Stimulated activated naive B cell treated with anti-CD40 and anti-IgM and Interleukin-4, amounts not matched to agents 10 μg/mL and 1 μg/mL and 100 μg/mL, for 72 hours (primary cell): ENCODE results near the gene ANKS1B.

ENCODE experiments used
- ATAC-seq, 2 donors: fragments of 150-1000 bp; cut with Tn5 transposase; replicated peaks; 2 replicates each; pipeline ENCODE4 v1.10.0; 2021; ENCODE audit warnings: moderate library complexity in 1 of 2
- DNase-seq: peaks from one replicate; pipeline ENCODE4 v3.0.0; 2021
- H3K27ac Mint-ChIP-seq: one replicate; pipeline ENCODE4 v1.8.0; 2022; ENCODE audit warnings: mild to moderate bottlenecking, mixed read lengths
- H3K27me3 Mint-ChIP-seq, 2 donors: one replicate each; pipeline ENCODE4 v1.8.0; 2022; ENCODE audit warnings: mixed read lengths in 2 of 2
- H3K36me3 Mint-ChIP-seq, 2 donors: one replicate each; pipeline ENCODE4 v1.8.0; 2022; ENCODE audit warnings: mixed read lengths in 2 of 2, mild to moderate bottlenecking in 1 of 2
- H3K4me1 Mint-ChIP-seq, 2 donors: one replicate each; pipeline ENCODE4 v1.8.0; 2022; ENCODE audit warnings: mixed read lengths in 2 of 2, mild to moderate bottlenecking in 1 of 2
- H3K4me3 Mint-ChIP-seq, 2 donors: one replicate each; pipeline ENCODE4 v1.8.0; 2022; ENCODE audit warnings: mild to moderate bottlenecking in 2 of 2, mixed read lengths in 2 of 2, moderate library complexity in 1 of 2
- H3K9me3 Mint-ChIP-seq, 2 donors: one replicate each; pipeline ENCODE4 v1.8.0; 2022; ENCODE audit warnings: mixed read lengths in 2 of 2, mild to moderate bottlenecking in 1 of 2

The ANKS1B gene

DNA sequence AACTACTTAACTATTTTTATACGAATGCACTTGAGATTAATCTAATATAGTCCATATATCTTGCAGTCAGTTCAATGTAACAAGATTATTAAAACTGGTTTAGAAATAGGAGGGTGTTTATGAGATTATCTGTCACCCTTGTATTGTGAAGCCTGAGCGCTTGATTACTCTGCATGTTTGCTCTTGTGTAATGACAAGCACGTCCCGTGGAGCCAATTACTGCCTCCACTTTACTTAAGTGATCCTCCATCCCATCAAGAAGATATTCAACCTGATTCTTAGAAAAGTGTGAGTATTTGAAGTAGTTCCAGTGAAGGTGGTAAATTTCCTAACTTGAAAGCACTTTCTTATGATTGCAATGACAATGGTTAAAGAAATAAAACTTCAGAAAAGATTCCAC is 752.4 kb downstream of the ANKS1B start:
- H3K9me3 Mint-ChIP-seq: peaks cover 0 to 5% of the 10 kb centered on the region in 2 donors
- no peak overlapping the region for H3K4me3 Mint-ChIP-seq
- ATAC-seq (no peak), DNase-seq (no peak)
- H3K36me3 Mint-ChIP-seq: no peaks in the 10 kb centered on the region
- no peaks in the 10 kb centered on the region for H3K27me3 Mint-ChIP-seq
- no peak overlapping the region for H3K27ac Mint-ChIP-seq
- H3K4me1 Mint-ChIP-seq: no peaks in the 10 kb centered on the region

DNA sequence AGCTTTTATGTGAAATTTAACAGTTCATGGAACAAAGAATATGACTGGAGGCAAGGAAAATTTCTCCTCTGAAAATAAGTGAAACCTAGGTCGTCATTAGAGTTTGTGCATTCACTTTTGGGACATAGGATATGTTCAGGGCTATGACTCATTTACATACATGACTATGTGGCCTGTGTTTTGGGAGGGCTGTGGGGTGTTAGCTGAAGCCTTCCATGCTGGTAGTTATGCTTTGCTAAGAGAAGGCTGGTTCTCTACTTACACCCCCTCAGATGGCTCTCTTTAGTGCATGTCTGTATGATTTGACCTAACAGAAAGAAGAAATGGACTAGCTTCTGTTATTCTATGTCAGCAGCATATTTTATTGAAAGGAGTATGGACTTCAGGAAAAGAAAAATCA is 753.7 kb downstream of the ANKS1B start:
- DNase-seq (no peak), ATAC-seq (no peak)
- Mint-ChIP-seq H3K27ac (no peak overlapping the region), H3K4me1 (no peaks in the 10 kb centered on the region), H3K9me3 (no peaks in the 10 kb centered on the region), H3K4me3 (no peak overlapping the region), H3K36me3 (no peaks in the 10 kb centered on the region), H3K27me3 (no peaks in the 10 kb centered on the region)

DNA sequence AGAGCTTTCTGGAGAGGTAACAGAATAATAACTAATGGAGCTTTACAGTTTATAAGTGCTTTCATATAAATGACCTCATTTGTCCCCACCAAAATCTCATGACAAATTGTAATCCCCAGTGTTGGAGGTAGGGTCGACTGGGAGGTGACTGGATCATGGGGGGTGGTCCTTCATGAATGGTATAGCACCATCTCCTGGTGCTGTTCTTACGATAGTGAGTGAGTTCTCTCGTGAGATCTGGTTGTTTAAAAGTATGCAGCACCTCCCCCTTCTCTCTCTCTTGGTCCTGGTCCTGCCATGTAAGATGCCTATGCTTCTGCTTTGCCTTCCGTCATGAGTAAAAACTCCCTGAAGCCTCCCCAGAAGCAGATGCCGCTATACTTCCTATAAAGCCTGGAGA is 760.5 kb downstream of the ANKS1B start:
- H3K4me3 Mint-ChIP-seq: no peak overlapping the region
- no peaks in the 10 kb centered on the region for H3K4me1 Mint-ChIP-seq
- DNase-seq: no peak
- H3K27me3 Mint-ChIP-seq: no peaks in the 10 kb centered on the region
- ATAC-seq: no peak
- H3K36me3 Mint-ChIP-seq: no peaks in the 10 kb centered on the region
- peaks cover 0 to under 1% of the 10 kb centered on the region in 2 donors for H3K9me3 Mint-ChIP-seq
- no peak overlapping the region for H3K27ac Mint-ChIP-seq

DNA sequence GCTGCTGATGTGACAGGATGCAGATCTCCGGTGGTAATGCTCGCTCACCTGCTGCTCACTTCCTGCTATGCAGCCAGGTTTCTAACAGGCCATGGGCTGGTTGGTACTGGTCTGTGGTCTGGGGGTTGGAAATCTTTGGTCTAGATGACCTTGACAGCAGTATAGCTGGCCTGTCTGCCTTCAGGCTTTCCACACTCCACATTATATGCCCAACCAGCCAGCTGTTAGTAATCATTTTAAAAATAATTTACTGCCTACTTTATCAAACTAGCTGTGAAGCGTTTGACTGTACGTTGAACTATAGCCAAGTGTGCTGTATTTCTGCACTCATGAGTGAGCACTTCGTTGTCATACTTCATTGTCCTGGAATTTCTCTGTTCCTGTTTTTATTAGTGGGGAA is 761.2 kb downstream of the ANKS1B start:
- DNase-seq: no peak
- Mint-ChIP-seq H3K9me3 (peaks cover 0 to 2% of the 10 kb centered on the region in 2 donors), H3K36me3 (no peaks in the 10 kb centered on the region), H3K27ac (no peak overlapping the region), H3K4me1 (no peaks in the 10 kb centered on the region), H3K27me3 (no peaks in the 10 kb centered on the region), H3K4me3 (no peak overlapping the region)
- ATAC-seq: no peak

DNA sequence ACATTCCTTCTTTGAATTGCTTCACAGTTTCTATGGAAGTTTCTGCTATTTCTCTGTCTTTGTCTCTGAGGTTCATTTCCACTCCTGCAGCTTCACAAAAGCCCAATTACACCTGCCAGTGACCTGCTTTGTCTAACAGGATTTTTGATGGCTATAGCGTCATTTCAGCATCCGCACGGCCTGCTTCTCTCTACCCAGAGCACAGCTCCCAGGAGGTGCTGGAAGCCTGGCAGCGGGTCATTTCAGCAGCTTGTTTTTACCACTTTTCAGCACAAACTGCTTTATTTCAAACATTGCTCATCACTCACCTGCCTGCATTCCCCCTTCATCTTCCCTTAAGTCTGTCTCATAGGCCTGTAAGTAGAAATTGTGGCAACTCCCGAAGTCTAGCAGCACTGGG is 771.7 kb downstream of the ANKS1B start:
- DNase-seq (no peak), ATAC-seq (no peak)
- H3K4me1 Mint-ChIP-seq: no peaks in the 10 kb centered on the region
- H3K9me3 Mint-ChIP-seq: peaks cover 3 to 13% of the 10 kb centered on the region in 2 donors
- H3K27ac Mint-ChIP-seq: no peak overlapping the region
- H3K36me3 Mint-ChIP-seq: peaks cover 0 to 2% of the 10 kb centered on the region in 2 donors
- no peaks in the 10 kb centered on the region for H3K27me3 Mint-ChIP-seq
- H3K4me3 Mint-ChIP-seq: no peak overlapping the region

DNA sequence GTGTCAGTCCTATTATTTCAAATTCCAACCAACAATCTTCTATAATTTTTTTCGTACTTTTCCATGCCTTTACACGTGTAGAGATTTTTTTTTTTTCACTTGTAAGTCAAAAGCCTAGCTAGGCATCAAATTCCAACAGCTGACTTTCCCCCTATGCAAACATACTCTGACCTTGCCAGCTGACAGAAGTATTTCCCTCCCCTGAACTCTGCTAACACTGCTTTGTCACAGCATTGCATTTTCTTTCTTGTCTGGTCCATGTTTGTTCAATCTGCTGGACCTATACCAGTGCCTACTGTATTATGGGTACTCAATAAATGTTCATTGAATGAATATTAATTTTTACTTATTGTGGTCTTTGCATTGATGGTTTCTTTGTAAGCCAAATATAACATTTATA is 772.5 kb downstream of the ANKS1B start:
- Mint-ChIP-seq H3K27me3 (no peaks in the 10 kb centered on the region), H3K4me3 (no peak overlapping the region), H3K27ac (no peak overlapping the region), H3K4me1 (no peaks in the 10 kb centered on the region), H3K36me3 (peaks cover 0 to 2% of the 10 kb centered on the region in 2 donors), H3K9me3 (peaks cover 3 to 13% of the 10 kb centered on the region in 2 donors)
- DNase-seq (no peak), ATAC-seq (no peak)

DNA sequence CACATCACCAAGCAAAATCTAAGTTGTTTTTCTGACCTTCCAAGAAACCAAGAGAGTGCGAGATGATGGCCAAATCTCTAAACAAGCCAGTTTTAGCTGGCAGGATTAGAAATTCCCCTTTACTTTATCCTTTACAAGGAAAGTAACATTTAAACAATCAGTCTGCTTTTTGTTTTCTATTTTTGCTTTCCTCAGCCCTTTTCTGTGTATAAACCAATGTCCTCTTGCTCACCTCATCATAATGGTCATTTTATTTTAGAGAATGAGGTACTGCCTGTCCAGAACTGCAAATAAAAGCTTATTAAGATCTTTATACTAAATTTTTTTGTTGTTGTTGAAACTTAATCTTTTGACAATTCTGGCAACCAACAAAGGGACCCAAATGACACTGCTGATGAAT is 779.6 kb downstream of the ANKS1B start:
- Mint-ChIP-seq H3K4me1 (no peaks in the 10 kb centered on the region), H3K36me3 (no peaks in the 10 kb centered on the region), H3K27ac (no peak overlapping the region), H3K4me3 (no peak overlapping the region), H3K27me3 (no peaks in the 10 kb centered on the region), H3K9me3 (peaks cover 0 to 6% of the 10 kb centered on the region in 2 donors)
- no peak for DNase-seq
- no peak for ATAC-seq

DNA sequence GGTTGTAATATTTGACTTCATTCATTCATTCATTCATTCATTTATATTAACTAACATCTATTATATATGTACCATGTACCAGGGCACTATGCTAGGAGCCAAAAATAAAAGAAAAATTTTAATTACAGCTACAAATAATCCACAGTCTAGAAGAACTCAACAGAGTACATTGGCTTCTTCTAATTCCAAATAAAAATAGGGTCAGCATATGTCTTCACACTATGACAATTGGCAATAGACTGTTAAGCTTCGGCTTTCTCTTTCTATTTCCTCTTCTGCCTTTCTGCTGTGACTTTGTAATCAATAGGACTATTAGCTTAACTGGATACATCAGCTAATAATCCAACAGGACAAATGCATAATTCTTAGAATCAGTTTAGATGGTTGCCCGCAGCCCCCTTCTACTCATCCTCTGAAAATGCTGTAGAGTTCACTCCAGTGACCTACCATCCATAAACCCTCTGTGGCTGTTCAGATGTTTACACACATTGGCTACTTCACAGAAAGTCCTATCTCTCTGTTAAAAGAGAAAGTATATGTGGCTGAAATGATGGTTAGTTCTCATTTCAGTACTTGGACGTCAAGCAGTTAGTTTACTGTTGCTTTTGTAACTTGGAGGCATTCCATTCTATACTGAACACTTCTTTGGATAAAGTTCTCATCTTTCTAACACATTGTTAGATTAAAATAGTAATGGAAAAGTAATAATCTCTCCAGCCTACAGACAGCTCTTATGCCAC is 782.7 kb downstream of the ANKS1B start:
- no peaks in the 10 kb centered on the region for H3K36me3 Mint-ChIP-seq
- no peak overlapping the region for H3K4me3 Mint-ChIP-seq
- no peak for ATAC-seq
- no peak for DNase-seq
- H3K27me3 Mint-ChIP-seq: no peaks in the 10 kb centered on the region
- no peak overlapping the region for H3K27ac Mint-ChIP-seq
- peaks cover 0 to 4% of the 10 kb centered on the region in 2 donors for H3K9me3 Mint-ChIP-seq
- H3K4me1 Mint-ChIP-seq: no peaks in the 10 kb centered on the region

DNA sequence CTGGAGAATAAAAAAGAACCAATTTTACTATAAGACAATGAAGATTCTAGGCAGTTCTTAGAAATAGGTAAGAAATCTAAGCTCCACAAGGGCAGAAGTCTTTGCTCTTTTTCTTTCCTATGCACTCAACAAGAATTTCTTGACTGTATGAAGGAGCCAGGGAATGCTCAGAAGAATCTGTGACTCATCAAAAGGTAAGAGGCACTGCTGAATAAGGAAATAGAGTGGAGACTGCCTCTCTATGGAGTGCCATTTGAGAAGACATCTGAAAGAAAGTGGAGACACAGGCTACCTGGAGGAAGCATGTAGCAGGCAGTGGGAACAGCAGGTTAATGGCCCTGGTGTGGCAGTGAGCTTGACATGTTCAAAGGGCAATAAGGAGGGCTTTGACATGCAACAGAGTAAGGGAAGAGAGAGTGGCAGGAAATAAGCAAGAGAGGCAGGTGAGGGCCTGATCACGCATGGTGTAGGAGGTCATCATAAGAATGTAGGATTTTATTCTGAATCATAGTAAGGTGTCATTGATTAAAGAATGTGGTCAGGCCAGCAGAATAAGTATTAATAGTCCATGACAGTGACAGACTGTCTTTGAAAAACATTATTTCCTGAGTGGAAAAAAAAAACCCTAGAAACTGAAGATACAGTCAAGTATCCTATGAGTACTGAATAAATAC is 783.9 kb downstream of the ANKS1B start:
- no peak for ATAC-seq
- Mint-ChIP-seq H3K4me1 (no peaks in the 10 kb centered on the region), H3K27me3 (no peaks in the 10 kb centered on the region), H3K27ac (no peak overlapping the region), H3K9me3 (peaks cover 3 to 4% of the 10 kb centered on the region in 2 donors), H3K4me3 (no peak overlapping the region), H3K36me3 (no peaks in the 10 kb centered on the region)
- DNase-seq: no peak

DNA sequence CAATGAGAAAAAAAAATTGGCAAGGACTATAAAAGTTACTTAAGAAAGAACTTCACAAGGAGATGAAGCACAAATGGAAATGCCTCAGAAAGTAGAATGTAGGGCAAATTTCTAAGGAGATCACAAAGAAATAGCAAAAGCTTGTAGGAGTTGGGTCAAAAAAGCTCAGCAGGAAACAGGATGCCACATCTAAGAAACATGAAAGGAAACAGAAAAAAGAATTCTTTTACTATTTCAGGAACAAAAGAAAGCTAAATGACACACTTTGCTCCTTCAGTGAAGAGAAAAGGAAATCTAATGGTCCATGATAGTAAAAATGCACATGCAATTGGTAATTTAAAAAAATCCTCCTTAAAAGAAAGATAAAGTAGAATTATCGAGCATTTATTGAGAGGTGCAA is 789.3 kb downstream of the ANKS1B start:
- H3K9me3 Mint-ChIP-seq: peaks cover 1 to 3% of the 10 kb centered on the region in 2 donors
- no peaks in the 10 kb centered on the region for H3K36me3 Mint-ChIP-seq
- no peak overlapping the region for H3K27ac Mint-ChIP-seq
- H3K4me1 Mint-ChIP-seq: no peaks in the 10 kb centered on the region
- DNase-seq: no peak
- no peak overlapping the region for H3K4me3 Mint-ChIP-seq
- ATAC-seq: no peak
- H3K27me3 Mint-ChIP-seq: no peaks in the 10 kb centered on the region

DNA sequence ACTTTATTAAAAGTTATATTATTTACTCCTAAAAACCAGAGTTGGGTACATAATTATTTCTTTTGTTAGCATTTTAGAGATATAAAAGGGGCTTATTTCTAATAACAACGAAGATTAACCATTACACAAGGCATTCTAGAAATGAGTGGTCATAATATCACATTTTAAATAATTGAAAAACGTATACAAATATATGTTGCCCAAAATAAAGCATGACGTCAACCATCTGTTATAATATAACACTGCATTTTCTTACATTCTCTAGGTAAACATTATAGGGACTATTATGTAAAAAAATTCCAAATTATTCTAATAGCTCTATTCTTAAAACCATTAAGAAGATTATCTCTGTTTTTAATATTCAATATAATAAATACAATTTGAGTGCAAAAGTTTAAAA is 792.2 kb downstream of the ANKS1B start:
- H3K9me3 Mint-ChIP-seq: peaks cover 3 to 7% of the 10 kb centered on the region in 2 donors
- H3K27ac Mint-ChIP-seq: no peak overlapping the region
- no peaks in the 10 kb centered on the region for H3K36me3 Mint-ChIP-seq
- no peaks in the 10 kb centered on the region for H3K4me1 Mint-ChIP-seq
- H3K4me3 Mint-ChIP-seq: no peak overlapping the region
- ATAC-seq (no peak), DNase-seq (no peak)
- no peaks in the 10 kb centered on the region for H3K27me3 Mint-ChIP-seq

DNA sequence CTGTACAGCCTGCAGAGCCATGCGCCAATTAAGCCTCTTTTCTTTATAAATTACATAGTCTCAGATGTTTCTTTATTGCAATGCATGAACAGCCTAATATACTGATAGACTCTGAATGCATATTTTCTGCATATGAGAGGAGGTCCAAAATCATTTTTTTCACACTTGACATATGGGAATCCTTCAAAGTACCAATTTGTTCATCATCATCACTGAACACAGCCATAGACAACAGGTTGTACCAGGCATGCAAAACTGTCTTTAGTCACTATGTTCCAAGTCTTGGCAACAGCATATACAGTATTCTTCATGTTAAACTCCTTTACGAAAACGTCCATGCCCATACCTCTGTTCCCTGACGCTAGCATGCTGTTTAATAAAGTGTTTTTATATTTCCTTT is 807.9 kb downstream of the ANKS1B start:
- Mint-ChIP-seq H3K4me3 (no peak overlapping the region), H3K36me3 (no peaks in the 10 kb centered on the region), H3K9me3 (peaks cover 3 to 4% of the 10 kb centered on the region in 2 donors), H3K4me1 (no peaks in the 10 kb centered on the region), H3K27me3 (no peaks in the 10 kb centered on the region), H3K27ac (no peak overlapping the region)
- ATAC-seq (no peak), DNase-seq (no peak)

DNA sequence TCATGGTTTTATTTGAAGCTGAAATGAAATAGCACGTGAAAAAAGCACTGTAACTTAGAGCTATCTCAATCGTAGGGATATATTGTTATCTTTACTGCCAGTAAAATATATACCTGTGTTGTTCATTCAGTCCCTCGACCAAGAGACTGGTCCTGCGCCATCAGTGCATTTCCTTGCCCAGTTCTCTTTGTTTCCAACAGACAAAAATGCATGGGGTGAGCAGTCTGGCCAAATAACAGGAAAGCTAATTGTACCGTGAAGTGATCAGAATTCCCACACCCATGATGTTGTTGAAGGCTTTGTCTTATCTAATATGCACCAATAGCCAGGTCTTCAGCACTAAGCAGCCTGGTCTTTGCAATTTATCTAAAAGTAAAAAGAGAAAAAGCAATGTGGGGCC is 814.3 kb downstream of the ANKS1B start:
- Mint-ChIP-seq H3K36me3 (no peaks in the 10 kb centered on the region), H3K4me1 (no peaks in the 10 kb centered on the region), H3K4me3 (no peak overlapping the region), H3K9me3 (no peaks in the 10 kb centered on the region), H3K27me3 (no peaks in the 10 kb centered on the region), H3K27ac (no peak overlapping the region)
- DNase-seq (no peak), ATAC-seq (no peak)

DNA sequence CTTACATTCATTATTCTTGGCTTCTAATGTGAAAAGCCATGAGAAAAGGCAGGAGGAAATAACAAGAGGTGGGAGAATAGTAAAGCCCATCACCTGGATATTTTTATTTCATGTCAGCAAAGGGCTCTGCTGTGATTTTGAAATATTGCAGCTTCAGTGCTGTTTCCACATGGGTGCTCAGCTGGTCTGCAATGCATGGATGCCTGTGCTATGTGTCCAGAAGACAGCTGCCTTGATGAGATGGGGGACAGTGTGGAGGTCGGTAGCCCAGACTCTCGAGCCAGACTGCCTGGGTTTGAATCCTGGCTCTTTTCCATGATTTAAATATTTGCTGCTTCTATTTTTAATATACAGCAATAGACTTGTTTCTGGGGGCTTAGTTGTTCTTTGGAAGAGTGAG is 814.7 kb downstream of the ANKS1B start:
- DNase-seq: no peak
- Mint-ChIP-seq H3K27me3 (no peaks in the 10 kb centered on the region), H3K4me1 (no peaks in the 10 kb centered on the region), H3K9me3 (no peaks in the 10 kb centered on the region), H3K27ac (no peak overlapping the region), H3K4me3 (no peak overlapping the region), H3K36me3 (no peaks in the 10 kb centered on the region)
- no peak for ATAC-seq

DNA sequence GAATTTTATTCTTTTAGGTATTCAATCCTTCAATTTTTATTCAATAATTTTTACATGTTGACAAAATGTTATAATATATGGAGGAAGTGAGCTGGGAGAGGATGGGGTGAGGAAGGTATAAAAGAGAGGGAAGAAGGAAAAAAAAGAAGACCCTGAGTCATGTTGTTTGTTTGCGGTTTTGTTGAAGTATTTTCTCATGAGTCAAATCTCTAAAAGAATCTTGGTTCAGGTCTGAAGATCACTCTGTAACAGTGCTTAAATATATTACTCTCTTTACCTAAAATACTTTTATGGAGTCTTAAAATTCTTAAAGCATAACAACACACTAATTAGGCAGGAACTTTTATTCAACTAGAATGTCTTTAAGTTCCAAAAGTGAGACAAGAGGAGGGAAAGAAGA is 826.8 kb downstream of the ANKS1B start:
- no peak overlapping the region for H3K27ac Mint-ChIP-seq
- ATAC-seq (no peak), DNase-seq (no peak)
- H3K4me1 Mint-ChIP-seq: no peaks in the 10 kb centered on the region
- no peaks in the 10 kb centered on the region for H3K27me3 Mint-ChIP-seq
- no peaks in the 10 kb centered on the region for H3K36me3 Mint-ChIP-seq
- H3K9me3 Mint-ChIP-seq: peaks cover 0 to 5% of the 10 kb centered on the region in 2 donors
- H3K4me3 Mint-ChIP-seq: no peak overlapping the region
